ENCODE measurements around the gene KDELR3. TPM values are rescaled to one million over a fixed set of nuclear protein-coding genes. Genes with fewer than 3 reads are reported as not detected.

The KDELR3 gene
- total RNA-seq, 1 experiment from 2014 or later, result 6.4 TPM

- no peak for TF ChIP-seq CTCF (IDR thresholded peaks at IDR 0.05; ENCODE audit: unreplicated experiment)
- no TSS peak for BruUV-seq (replicated peaks)
These were observed 51.8 kb downstream of the KDELR3 start for GRCh38 chr22:38519453-38520250.

DNA sequence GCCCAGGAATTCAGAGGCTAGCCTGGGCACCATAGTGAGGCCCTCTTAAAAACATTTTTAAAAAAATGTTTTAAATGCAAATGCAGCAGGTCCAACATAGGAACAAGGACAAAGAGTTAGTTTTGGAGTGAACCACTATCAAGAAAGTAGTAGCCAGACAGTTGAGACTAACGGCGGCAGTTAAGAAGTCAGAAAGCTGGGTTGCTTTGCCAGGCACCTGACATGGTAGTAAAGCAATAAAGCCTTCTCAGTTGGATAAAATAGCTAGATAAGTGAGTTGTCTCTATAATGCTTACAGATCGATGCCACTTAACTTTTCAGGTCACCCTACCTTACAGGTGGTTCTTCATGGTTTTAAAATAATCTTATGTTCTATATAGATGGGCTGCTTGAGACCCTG is 55.1 kb downstream of the KDELR3 start:
- CTCF ChIA-PET, result interaction anchor here (0.5 to 1.0 kb wide), 3 partner anchors 43 to 241 kb away, joined by 3 to 6 read pairs (median 3); no protein-coding TSS in a partner anchor
- TF ChIP-seq CTCF (IDR thresholded peaks at IDR 0.05; ENCODE audit: unreplicated experiment), result no peak
- H3K4me3 Mint-ChIP-seq (ENCODE audit: unreplicated experiment), result no peak overlapping the region
- no peak for DNase-seq (ENCODE audit: unreplicated experiment)
- intact Hi-C loops (cut with micrococcal nuclease), result no loop called here
- no peaks in the 10 kb centered on the region for H3K36me3 Mint-ChIP-seq (ENCODE audit: insufficient read depth, unreplicated experiment)
- H3K27ac Mint-ChIP-seq (ENCODE audit: low read depth, unreplicated experiment), result no peak overlapping the region
- POLR2A ChIA-PET, result interaction anchor here (0.5 to 1.0 kb wide), 3 partner anchors 12 to 195 kb away, joined by 3 read pairs; no protein-coding TSS in a partner anchor
- peaks cover 39% of the 10 kb centered on the region for H3K27me3 Mint-ChIP-seq (ENCODE audit: insufficient read depth, unreplicated experiment)
- no TSS peak for BruUV-seq (replicated peaks)
- peaks cover 5% of the 10 kb centered on the region for H3K4me1 Mint-ChIP-seq (ENCODE audit: insufficient read depth, unreplicated experiment)
- no peaks in the 10 kb centered on the region for H3K9me3 Mint-ChIP-seq (ENCODE audit: unreplicated experiment)

More at GRCh38 chr22:38519453-38520250, 51.8 kb downstream of the KDELR3 start:
- H3K4me3 Mint-ChIP-seq (ENCODE audit: unreplicated experiment), result no peak overlapping the region
- peaks cover 5% of the 10 kb centered on the region for H3K4me1 Mint-ChIP-seq (ENCODE audit: insufficient read depth, unreplicated experiment)
- CTCF ChIA-PET, result no interaction called here
- intact Hi-C loops (cut with micrococcal nuclease), result no loop called here
- POLR2A ChIA-PET, result interaction anchor here (1.3 kb wide), 1 partner anchor 13 kb away, joined by 3 read pairs; no protein-coding TSS in a partner anchor
- no peaks in the 10 kb centered on the region for H3K9me3 Mint-ChIP-seq (ENCODE audit: unreplicated experiment)
- no peak for DNase-seq (ENCODE audit: unreplicated experiment)
- H3K27me3 Mint-ChIP-seq (ENCODE audit: insufficient read depth, unreplicated experiment), result peaks cover 27% of the 10 kb centered on the region
- no peaks in the 10 kb centered on the region for H3K36me3 Mint-ChIP-seq (ENCODE audit: insufficient read depth, unreplicated experiment)
- H3K27ac Mint-ChIP-seq (ENCODE audit: low read depth, unreplicated experiment), result no peak overlapping the region

- peaks cover 5% of the 10 kb centered on the region for H3K4me1 Mint-ChIP-seq (ENCODE audit: insufficient read depth, unreplicated experiment)
- no peak overlapping the region for H3K27ac Mint-ChIP-seq (ENCODE audit: low read depth, unreplicated experiment)
- no peak overlapping the region for H3K4me3 Mint-ChIP-seq (ENCODE audit: unreplicated experiment)
- no peak for DNase-seq (ENCODE audit: unreplicated experiment)
- BruUV-seq (replicated peaks), result no TSS peak
- no peak for TF ChIP-seq CTCF (IDR thresholded peaks at IDR 0.05; ENCODE audit: unreplicated experiment)
- ChIA-PET CTCF (interaction anchor here (0.5 to 1.0 kb wide), 2 partner anchors 49 to 241 kb away, joined by 3 read pairs; no protein-coding TSS in a partner anchor), POLR2A (interaction anchor here (0.5 to 0.7 kb wide), 2 partner anchors 34 to 196 kb away, joined by 3 read pairs; no protein-coding TSS in a partner anchor)
- H3K27me3 Mint-ChIP-seq (ENCODE audit: insufficient read depth, unreplicated experiment), result peaks cover 39% of the 10 kb centered on the region
- no peaks in the 10 kb centered on the region for H3K36me3 Mint-ChIP-seq (ENCODE audit: insufficient read depth, unreplicated experiment)
- intact Hi-C loops (cut with micrococcal nuclease), result no loop called here
- no peaks in the 10 kb centered on the region for H3K9me3 Mint-ChIP-seq (ENCODE audit: unreplicated experiment)
These were observed 55.6 kb downstream of the KDELR3 start for GRCh38 chr22:38523479-38523878.

GRCh38 chr22:38524429-38524828 is 56.5 kb downstream of the KDELR3 start:
- no peak overlapping the region for H3K27ac Mint-ChIP-seq (ENCODE audit: low read depth, unreplicated experiment)
- no TSS peak for BruUV-seq (replicated peaks)

More at GRCh38 chr22:38524429-38524828, 56.5 kb downstream of the KDELR3 start:
- peaks cover 39% of the 10 kb centered on the region for H3K27me3 Mint-ChIP-seq (ENCODE audit: insufficient read depth, unreplicated experiment)
- no peak for DNase-seq (ENCODE audit: unreplicated experiment)
- no peak for TF ChIP-seq CTCF (IDR thresholded peaks at IDR 0.05; ENCODE audit: unreplicated experiment)
- POLR2A ChIA-PET, result no interaction called here
- H3K36me3 Mint-ChIP-seq (ENCODE audit: insufficient read depth, unreplicated experiment), result no peaks in the 10 kb centered on the region
- H3K4me1 Mint-ChIP-seq (ENCODE audit: insufficient read depth, unreplicated experiment), result peaks cover 5% of the 10 kb centered on the region
- CTCF ChIA-PET, result no interaction called here
- no peaks in the 10 kb centered on the region for H3K9me3 Mint-ChIP-seq (ENCODE audit: unreplicated experiment)
- no peak overlapping the region for H3K4me3 Mint-ChIP-seq (ENCODE audit: unreplicated experiment)
- intact Hi-C loops (cut with micrococcal nuclease), result no loop called here
